GM06990 (cell line): ENCODE results near the gene HLA-DPA1.

Experiments used
- DNase-seq: peaks from one replicate; pipeline ENCODE4 v3.0.0-alpha.2; 2011; ENCODE audit not compliant: insufficient read length; ENCODE audit errors: extremely low read depth
- H3K27me3 ChIP-seq: replicated peaks from 2 replicates; pipeline ENCODE4 v1.6.0; 2011; ENCODE audit warnings: low read length; ENCODE audit not compliant: control insufficient read depth, insufficient read depth
- H3K36me3 ChIP-seq: 2 replicates; pipeline ENCODE4 v1.5.1; 2011; ENCODE audit warnings: low read length; ENCODE audit not compliant: control insufficient read depth, insufficient read depth
- H3K4me3 ChIP-seq: replicated peaks from 2 replicates; pipeline ENCODE4 v1.5.1; 2011; ENCODE audit warnings: low read depth, mild to moderate bottlenecking, control low read depth, low read length
- CTCF ChIP-seq: IDR thresholded peaks from 2 replicates; pipeline ENCODE4 v1.5.1; 2011; ENCODE audit warnings: low read length, control low read depth, mild to moderate bottlenecking, inconsistent platforms; ENCODE audit not compliant: insufficient read depth, poor library complexity, severe bottlenecking

Gene HLA-DPA1

GRCh38 chr6:33019372-33019771, 54.1 kb downstream of the HLA-DPA1 start:
- Histone ChIP-seq H3K27me3 (no peaks in the 10 kb centered on the region), H3K36me3 (no peaks in the 10 kb centered on the region), H3K4me3 (no peak overlapping the region)
- no peak for TF ChIP-seq CTCF
- no peak for DNase-seq

- no peak for TF ChIP-seq CTCF
- peak; percentile 73 for DNase-seq
- no peak overlapping the region for H3K4me3 ChIP-seq
- no peaks in the 10 kb centered on the region for H3K36me3 ChIP-seq
- H3K27me3 ChIP-seq = no peaks in the 10 kb centered on the region
Observed at GRCh38 chr6:33018904-33019303, 54.5 kb downstream of the HLA-DPA1 start.

- Histone ChIP-seq H3K27me3 (no peaks in the 10 kb centered on the region), H3K36me3 (no peaks in the 10 kb centered on the region), H3K4me3 (no peak overlapping the region)
- no peak for TF ChIP-seq CTCF
- DNase-seq = no peak
Observed at GRCh38 chr6:33018418-33018817, 55.0 kb downstream of the HLA-DPA1 start.

GRCh38 chr6:33017694-33018353, 55.6 kb downstream of the HLA-DPA1 start:
- no peak for TF ChIP-seq CTCF
- DNase-seq = no peak
- H3K4me3 ChIP-seq = no peak overlapping the region
- H3K36me3 ChIP-seq = no peaks in the 10 kb centered on the region
- no peaks in the 10 kb centered on the region for H3K27me3 ChIP-seq

- no peak for TF ChIP-seq CTCF
- Histone ChIP-seq H3K27me3 (no peaks in the 10 kb centered on the region), H3K36me3 (no peaks in the 10 kb centered on the region), H3K4me3 (no peak overlapping the region)
- no peak for DNase-seq
Observed at GRCh38 chr6:33017018-33017417, 56.4 kb downstream of the HLA-DPA1 start.

- no peak for TF ChIP-seq CTCF
- H3K27me3 ChIP-seq = no peaks in the 10 kb centered on the region
- no peak for DNase-seq
Observed at GRCh38 chr6:33015798-33016197, 57.7 kb downstream of the HLA-DPA1 start.

More at GRCh38 chr6:33015798-33016197, 57.7 kb downstream of the HLA-DPA1 start:
- Histone ChIP-seq H3K36me3 (no peaks in the 10 kb centered on the region), H3K4me3 (no peak overlapping the region)
